Calu3 (cell line): ENCODE results near the gene ATG2B. TPM values are rescaled to one million over a fixed set of nuclear protein-coding genes. Genes with fewer than 3 reads are reported as not detected.
A peak's percentile ranks its signal among the peaks of the same experiment; 100 is the strongest.

ENCODE experiments used
- BruUV-seq: library from RNA; stranded (reverse); fragments of 400-500 nt; replicated peaks from 2 replicates; lab custom pipeline; 2021; lab: Mats Ljungman, UMichigan
- CTCF ChIA-PET: fragments of 300-600 bp; sonication (Branson Sonifier 250); formaldehyde crosslinking; loops from one replicate; lab custom pipeline; 2022; ENCODE audit warnings: antibody characterized with exemption; lab: Charles Lee
- DNase-seq: peaks from one replicate; pipeline ENCODE4 v3.0.0; 2022
- H3K27ac Mint-ChIP-seq: one replicate; pipeline ENCODE4 v1.8.0; 2022; ENCODE audit warnings: mixed read lengths; ENCODE audit not compliant: unreplicated experiment
- H3K27me3 Mint-ChIP-seq: one replicate; pipeline ENCODE4 v1.8.0; 2022; ENCODE audit warnings: mixed read lengths; ENCODE audit not compliant: unreplicated experiment
- H3K36me3 Mint-ChIP-seq: one replicate; pipeline ENCODE4 v1.8.0; 2022; ENCODE audit warnings: mild to moderate bottlenecking, moderate library complexity, mixed read lengths; ENCODE audit not compliant: insufficient read depth, unreplicated experiment
- H3K4me1 Mint-ChIP-seq: one replicate; pipeline ENCODE4 v1.8.0; 2022; ENCODE audit warnings: mild to moderate bottlenecking, low read depth, mixed read lengths; ENCODE audit not compliant: unreplicated experiment
- H3K4me3 Mint-ChIP-seq: one replicate; pipeline ENCODE4 v1.8.0; 2022; ENCODE audit warnings: mild to moderate bottlenecking, low read depth, moderate library complexity, mixed read lengths; ENCODE audit not compliant: unreplicated experiment
- H3K9me3 Mint-ChIP-seq: one replicate; pipeline ENCODE4 v1.8.0; 2022; ENCODE audit warnings: low read depth, mixed read lengths; ENCODE audit not compliant: unreplicated experiment
- intact Hi-C: fragments of 100-400 bp; cut with micrococcal nuclease; formaldehyde crosslinking; loops from one replicate; pipeline ENCODE4 v1.10.0; 2022; ENCODE audit not compliant: unreplicated experiment
- total RNA-seq: library from RNA; stranded (reverse); gene quantifications from 2 replicates; pipeline ENCODE4 v1.2.3, GENCODE V29; 2022
- TF ChIP-seq, protein P1 (sequence below): fragments of 200-600 bp; IDR thresholded peaks from one replicate; pipeline ENCODE4 v1.8.0; 2022; ENCODE audit warnings: antibody characterized with exemption; ENCODE audit not compliant: unreplicated experiment

ATG2B gene
- total RNA-seq, 1 experiment from 2014 or later: 14.5 TPM

DNA sequence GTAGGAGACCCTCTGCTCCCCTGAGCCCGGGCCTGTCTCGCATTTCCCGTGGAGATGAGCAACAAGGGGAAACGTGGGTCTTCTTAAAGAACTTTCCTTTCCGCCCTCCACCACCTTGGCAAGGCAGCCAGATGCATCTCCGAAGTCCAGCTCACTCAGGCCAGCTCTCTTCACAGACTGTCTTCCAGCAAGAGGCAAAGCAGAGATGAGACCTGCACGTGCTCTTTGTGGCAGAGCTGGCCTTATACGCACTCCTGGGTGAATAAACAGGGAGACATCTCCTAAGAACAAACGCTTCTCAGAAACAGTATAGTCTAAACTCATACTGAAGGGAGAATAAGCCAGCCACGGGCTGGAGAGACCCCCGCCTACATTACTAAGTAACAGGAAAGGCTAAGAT, 108.5 kb downstream of the ATG2B start:
- Mint-ChIP-seq H3K27me3 (peaks cover 21% of the 10 kb centered on the region), H3K9me3 (no peaks in the 10 kb centered on the region), H3K4me3 (no peak overlapping the region), H3K36me3 (no peaks in the 10 kb centered on the region), H3K27ac (no peak overlapping the region), H3K4me1 (peaks cover 8% of the 10 kb centered on the region)
- TF ChIP-seq, protein P1, sequence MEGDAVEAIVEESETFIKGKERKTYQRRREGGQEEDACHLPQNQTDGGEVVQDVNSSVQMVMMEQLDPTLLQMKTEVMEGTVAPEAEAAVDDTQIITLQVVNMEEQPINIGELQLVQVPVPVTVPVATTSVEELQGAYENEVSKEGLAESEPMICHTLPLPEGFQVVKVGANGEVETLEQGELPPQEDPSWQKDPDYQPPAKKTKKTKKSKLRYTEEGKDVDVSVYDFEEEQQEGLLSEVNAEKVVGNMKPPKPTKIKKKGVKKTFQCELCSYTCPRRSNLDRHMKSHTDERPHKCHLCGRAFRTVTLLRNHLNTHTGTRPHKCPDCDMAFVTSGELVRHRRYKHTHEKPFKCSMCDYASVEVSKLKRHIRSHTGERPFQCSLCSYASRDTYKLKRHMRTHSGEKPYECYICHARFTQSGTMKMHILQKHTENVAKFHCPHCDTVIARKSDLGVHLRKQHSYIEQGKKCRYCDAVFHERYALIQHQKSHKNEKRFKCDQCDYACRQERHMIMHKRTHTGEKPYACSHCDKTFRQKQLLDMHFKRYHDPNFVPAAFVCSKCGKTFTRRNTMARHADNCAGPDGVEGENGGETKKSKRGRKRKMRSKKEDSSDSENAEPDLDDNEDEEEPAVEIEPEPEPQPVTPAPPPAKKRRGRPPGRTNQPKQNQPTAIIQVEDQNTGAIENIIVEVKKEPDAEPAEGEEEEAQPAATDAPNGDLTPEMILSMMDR: no peak
- intact Hi-C loops: no loop called here
- no TSS peak for BruUV-seq
- DNase-seq: no peak
- CTCF ChIA-PET: no interaction called here

- Mint-ChIP-seq H3K27me3 (peaks cover 19% of the 10 kb centered on the region), H3K36me3 (no peaks in the 10 kb centered on the region), H3K9me3 (no peaks in the 10 kb centered on the region), H3K4me3 (no peak overlapping the region), H3K27ac (no peak overlapping the region), H3K4me1 (peaks cover 8% of the 10 kb centered on the region)
- no TSS peak for BruUV-seq
- intact Hi-C loops: no loop called here
- TF ChIP-seq, protein P1: no peak
- CTCF ChIA-PET: no interaction called here
- peak; percentile 18 for DNase-seq
Observed at GRCh38 chr14:96252999-96253539, 110.1 kb downstream of the ATG2B start.

GRCh38 chr14:96252323-96252998, 110.7 kb downstream of the ATG2B start:
- DNase-seq: no peak
- Mint-ChIP-seq H3K27ac (no peak overlapping the region), H3K27me3 (peaks cover 16% of the 10 kb centered on the region), H3K4me3 (no peak overlapping the region), H3K9me3 (no peaks in the 10 kb centered on the region), H3K36me3 (no peaks in the 10 kb centered on the region), H3K4me1 (peaks cover 8% of the 10 kb centered on the region)
- intact Hi-C loops: no loop called here
- no TSS peak for BruUV-seq
- TF ChIP-seq, protein P1: no peak
- CTCF ChIA-PET: no interaction called here

- Mint-ChIP-seq H3K9me3 (no peaks in the 10 kb centered on the region), H3K27me3 (peaks cover 18% of the 10 kb centered on the region), H3K27ac (no peak overlapping the region), H3K36me3 (no peaks in the 10 kb centered on the region), H3K4me1 (peaks cover 8% of the 10 kb centered on the region), H3K4me3 (no peak overlapping the region)
- TF ChIP-seq, protein P1: no peak
- DNase-seq: no peak
- intact Hi-C loops: no loop called here
- CTCF ChIA-PET: no interaction called here
- no TSS peak for BruUV-seq
Observed at GRCh38 chr14:96251656-96252155, 111.4 kb downstream of the ATG2B start.
